Kidney glomerular epithelial cell (primary cell): ENCODE results near the gene RAB40C.

Experiments used
- DNase-seq: peaks from one replicate; lab custom pipeline; 2025; lab: John Stamatoyannopoulos, UW

The RAB40C gene

GRCh38 chr16:616733-617586 is 27.1 kb downstream of the RAB40C start:
- DNase-seq, result no peak

GRCh38 chr16:617855-618254 is 28.0 kb downstream of the RAB40C start:
- no peak for DNase-seq

GRCh38 chr16:619476-620100 is 29.7 kb downstream of the RAB40C start:
- no peak for DNase-seq

- DNase-seq, result no peak
Measured at GRCh38 chr16:620700-621525, 31.0 kb downstream of the RAB40C start.

- DNase-seq, result no peak
Measured at GRCh38 chr16:621526-622105, 31.8 kb downstream of the RAB40C start.

GRCh38 chr16:622920-623280 is 33.0 kb downstream of the RAB40C start:
- DNase-seq, result no peak

DNA sequence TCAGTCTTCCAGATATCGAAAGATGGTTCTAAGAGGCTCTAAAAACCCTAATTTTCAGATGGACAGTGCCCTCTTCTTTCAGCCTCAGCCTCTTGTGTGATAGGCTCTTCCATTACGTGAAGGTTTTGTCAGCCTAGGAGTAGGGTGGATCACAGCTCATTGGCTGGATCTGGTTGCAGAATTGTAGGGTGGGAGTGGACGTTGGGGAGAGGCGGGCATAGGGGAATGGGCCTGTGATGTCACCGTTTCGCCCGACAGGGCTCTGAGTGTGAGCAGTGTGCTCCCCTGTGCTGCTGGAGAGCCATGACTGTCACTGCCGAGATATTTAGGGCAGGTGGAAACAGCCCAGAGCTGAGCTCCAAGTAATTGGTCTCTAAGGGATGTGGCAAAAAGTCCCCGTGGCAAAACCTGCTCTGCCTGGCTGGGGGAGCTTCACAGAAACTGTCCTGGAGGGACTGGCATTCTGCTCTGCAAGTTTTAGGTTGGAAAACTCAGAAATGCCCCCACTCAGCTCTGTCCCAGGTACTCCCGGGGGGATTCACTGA is 34.7 kb downstream of the RAB40C start:
- DNase-seq, result no peak

GRCh38 chr16:625117-625976 is 35.5 kb downstream of the RAB40C start:
- DNase-seq, result no peak

DNA sequence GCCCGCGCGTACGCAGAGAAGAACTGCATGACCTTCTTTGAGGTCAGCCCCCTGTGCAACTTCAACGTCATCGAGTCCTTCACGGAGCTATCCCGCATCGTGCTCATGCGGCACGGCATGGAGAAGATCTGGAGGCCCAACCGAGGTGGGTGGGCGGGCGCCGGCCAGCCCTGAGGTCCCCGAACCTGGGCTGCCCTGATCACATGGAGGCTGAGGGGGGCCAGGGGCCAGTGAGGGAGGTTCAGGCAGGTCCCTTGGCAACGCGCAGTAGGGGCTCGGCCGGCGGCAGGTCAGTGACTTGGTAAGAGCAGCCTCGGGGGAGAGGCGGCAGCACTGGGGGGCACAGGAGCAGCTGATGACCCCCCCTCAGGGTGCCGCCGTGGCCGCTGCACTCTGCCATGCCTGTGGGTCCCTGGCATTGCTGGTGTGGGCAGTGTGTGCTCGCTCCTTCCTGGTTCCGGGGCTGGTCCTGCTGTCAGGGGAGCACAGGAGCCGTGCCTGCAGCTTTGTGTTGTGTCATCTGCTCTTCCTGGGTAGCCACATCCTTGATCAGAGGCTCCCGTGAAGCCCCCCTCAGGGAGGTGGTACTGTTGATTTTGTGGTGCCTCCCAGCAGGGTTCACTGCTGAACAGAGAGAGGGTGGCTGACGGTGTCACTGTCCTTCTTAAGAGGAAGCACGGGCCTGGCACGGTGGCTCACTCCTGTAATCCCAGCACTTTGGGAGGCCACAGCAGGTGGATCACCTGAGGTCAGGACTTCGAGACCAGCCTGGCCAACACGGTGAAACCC is 36.3 kb downstream of the RAB40C start:
- DNase-seq, result no peak

DNA sequence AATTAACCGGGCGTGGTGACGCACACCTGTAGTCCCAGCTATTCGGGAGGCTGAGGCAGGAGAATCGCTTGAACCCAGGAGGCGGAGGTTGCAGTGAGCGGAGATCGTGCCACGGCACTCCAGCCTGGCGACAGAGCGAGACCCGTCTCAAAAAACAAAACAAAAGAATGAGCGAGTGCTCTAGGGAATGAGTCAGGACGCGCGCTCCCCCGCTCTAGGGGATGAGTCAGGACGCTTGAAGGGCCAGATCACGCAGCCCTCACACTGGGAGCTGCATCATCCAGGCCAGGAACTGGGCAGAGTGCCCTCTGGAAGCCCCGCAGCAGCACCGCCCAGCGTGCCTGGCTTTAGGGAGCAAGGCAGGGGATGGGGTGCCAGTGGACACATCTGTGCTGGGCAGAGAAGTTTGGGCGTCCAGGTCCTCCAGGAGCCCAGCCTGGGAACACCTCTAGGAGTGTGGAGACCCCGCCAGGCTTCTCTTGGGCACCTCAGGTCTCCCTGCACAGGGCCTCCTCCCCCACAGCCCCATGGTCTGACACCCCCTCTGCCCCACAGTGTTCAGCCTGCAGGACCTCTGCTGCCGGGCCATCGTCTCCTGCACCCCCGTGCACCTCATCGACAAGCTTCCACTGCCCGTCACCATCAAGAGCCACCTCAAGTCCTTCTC is 37.1 kb downstream of the RAB40C start:
- peak; percentile 91 for DNase-seq

GRCh38 chr16:627454-628239 is 37.8 kb downstream of the RAB40C start:
- DNase-seq, result no peak

GRCh38 chr16:628321-629061 is 38.6 kb downstream of the RAB40C start:
- no peak for DNase-seq

DNA sequence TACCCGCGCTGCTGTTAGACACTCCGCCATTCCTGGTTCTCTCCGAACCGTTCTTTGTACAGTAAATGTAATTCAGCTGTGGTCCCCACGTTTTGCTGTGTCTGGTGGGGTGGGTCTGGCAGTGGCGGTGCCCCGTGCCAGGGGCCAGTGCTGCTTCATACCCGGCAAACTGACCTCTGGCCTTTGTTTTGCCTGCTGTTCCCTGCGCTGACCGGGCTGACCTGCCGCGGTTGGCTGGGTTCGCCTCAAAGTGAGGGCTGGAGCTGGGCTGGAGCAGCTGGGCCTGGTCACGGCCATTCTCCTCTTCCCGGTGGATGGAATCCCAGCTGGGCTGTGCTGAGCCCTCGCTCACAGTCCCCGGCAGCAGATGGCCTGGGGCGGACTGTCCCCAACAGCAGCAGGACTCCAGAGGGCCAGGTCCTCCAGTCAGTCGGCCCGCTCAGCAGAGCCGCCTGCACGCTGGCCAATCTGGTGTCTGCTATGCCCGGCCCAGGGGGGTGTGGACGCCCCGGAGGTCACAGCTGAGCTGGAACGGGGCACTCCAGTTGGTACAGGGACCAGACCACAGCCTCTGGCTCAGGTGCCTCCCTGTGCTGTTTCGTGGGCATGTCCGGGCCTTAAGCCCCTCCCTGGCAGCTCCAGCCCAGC is 39.4 kb downstream of the RAB40C start:
- no peak for DNase-seq

DNA sequence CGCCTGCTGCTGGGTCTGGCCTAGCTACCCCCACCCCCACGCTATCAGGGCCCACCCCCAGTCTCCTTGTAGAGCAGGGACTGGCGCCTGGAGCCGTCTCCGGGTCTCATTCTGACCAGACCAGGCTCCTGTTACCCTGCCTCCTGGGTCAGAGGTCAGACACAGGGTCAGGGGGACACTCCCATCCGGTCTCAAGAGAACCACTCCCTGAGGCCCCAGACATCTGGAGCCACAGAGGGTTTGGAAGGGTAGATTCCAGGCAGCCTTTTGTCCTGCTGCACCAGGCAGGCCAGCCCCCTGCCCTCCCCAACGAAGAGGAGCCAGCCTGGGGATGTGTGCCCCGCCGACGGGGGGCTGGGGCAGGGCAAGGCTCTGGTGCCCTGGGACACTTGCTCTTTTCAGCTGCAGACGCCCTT is 40.0 kb downstream of the RAB40C start:
- DNase-seq, result no peak

DNA sequence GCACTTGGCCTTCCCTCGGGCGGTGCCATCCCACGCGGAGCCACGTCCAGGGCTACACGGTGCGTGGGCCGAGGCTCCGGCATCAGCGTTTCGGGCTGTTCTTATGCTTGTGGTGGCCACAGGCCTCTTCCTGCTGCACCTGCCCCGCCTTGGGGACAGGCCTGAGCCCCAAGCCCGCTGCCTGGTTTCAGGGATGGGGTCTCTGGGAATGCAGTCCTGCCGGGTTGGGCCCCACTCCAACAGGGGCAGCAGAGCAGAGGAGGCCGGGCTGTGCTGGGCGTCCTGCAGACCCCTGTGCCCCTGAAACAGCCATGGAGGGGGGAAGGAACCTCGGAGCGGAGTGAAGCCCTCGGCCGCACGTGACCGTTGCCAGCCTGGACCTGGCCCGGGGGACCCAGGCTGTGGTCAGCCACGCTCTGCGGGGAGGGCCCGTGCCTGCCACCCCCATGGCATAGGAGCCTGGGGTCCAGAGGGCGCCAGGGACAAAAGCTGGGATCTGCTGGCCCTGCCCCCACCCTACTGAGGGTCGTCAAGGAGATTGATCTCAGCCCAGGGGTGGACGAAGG is 40.5 kb downstream of the RAB40C start:
- DNase-seq, result no peak

GRCh38 chr16:630815-631405 is 41.0 kb downstream of the RAB40C start, which contains the start of gene WFIKKN1:
Gene WFIKKN1 (plus strand): TSS chr16:630985. CDS start chr16:631254, 269 bp downstream.
- no peak for DNase-seq
